A549 (cell line): ENCODE measurements around the gene PDK2. TPM values are rescaled to one million over a fixed set of nuclear protein-coding genes. Genes with fewer than 3 reads are reported as not detected.

Experiments used
- ATAC-seq, 2 experiments: fragments of 200-7000 bp in 1 of 2; fragments of >200 bp in 1 of 2; cut with Nextera tagmentation in 1 of 2; cut with Tn5 transposase in 1 of 2; 3 replicates each; pipeline versions ENCODE4 v1.8.0 to v1.9.1; 2018 to 2020; ENCODE audit warnings: mild to moderate bottlenecking in 1 of 2, moderate library complexity in 1 of 2
- CTCF ChIA-PET: fragments of 300-600 bp; sonication (Branson Sonifier 250); formaldehyde crosslinking; extraction: SDS; loops from one replicate; lab custom pipeline; 2021; ENCODE audit warnings: antibody characterized with exemption, inconsistent platforms; lab: Yijun Ruan, JAX
- POLR2A ChIA-PET: fragments of 350-600 bp; formaldehyde crosslinking; extraction: SDS; loops from one replicate; lab custom pipeline; 2021; ENCODE audit warnings: antibody characterized with exemption, inconsistent platforms; lab: Yijun Ruan, JAX
- DNase-seq, 2 experiments: peaks; one replicate each; pipeline versions ENCODE4 v3.0.0 to v3.0.0-alpha.2; 2011 to 2016; ENCODE audit warnings: low read depth in 1 of 2, low spot score in 1 of 2
- FAIRE-seq: peaks from 2 replicates; lab custom pipeline; 2011; peaks lifted over from hg19 to GRCh38; lab: Jason Lieb, UNC
- H3K27ac ChIP-seq, 2 experiments: fragments of >200 bp; sonication (Bioruptor Twin); formaldehyde crosslinking; 3 replicates each; pipeline ENCODE4 v1.5.1; 2016 to 2017
- H3K4me1 ChIP-seq: fragments of >200 bp; sonication (Bioruptor Twin); formaldehyde crosslinking; 3 replicates; pipeline ENCODE4 v1.6.1; 2016
- H3K4me2 ChIP-seq: fragments of >200 bp; sonication (Bioruptor Twin); formaldehyde crosslinking; 3 replicates; pipeline ENCODE4 v1.6.1; 2016
- H3K4me3 ChIP-seq: fragments of >200 bp; sonication (Bioruptor Twin); formaldehyde crosslinking; 3 replicates; pipeline ENCODE4 v1.5.1; 2016
- H3K9me3 ChIP-seq: fragments of >200 bp; sonication (Bioruptor Twin); formaldehyde crosslinking; 3 replicates; pipeline ENCODE4 v1.6.1; 2016
- CHD4 ChIP-seq: fragments of 200-600 bp; sonication (generic); IDR thresholded peaks from 2 replicates; pipeline ENCODE4 v1.6.1; 2016; ENCODE audit warnings: antibody characterized with exemption, mild to moderate bottlenecking, borderline replicate concordance
- FOXS1 ChIP-seq: fragments of 250-450 bp; sonication (Bioruptor Pico); IDR thresholded peaks from 2 replicates; pipeline ENCODE4 v1.5.0; 2020; ENCODE audit warnings: mild to moderate bottlenecking, moderate library complexity
- JUN ChIP-seq, 2 experiments: fragments of >200 bp; sonication (Bioruptor Twin); formaldehyde crosslinking; IDR thresholded peaks; 2 replicates in 1 of 2; 3 replicates in 1 of 2; pipeline ENCODE4 v1.6.1; 2016 to 2017
- MAFK ChIP-seq: fragments of 450-650 bp; IDR thresholded peaks from 2 replicates; pipeline ENCODE4 v1.6.1; 2014; ENCODE audit not compliant: partially characterized antibody
- RFX5 ChIP-seq: fragments of 450-650 bp; IDR thresholded peaks from 2 replicates; pipeline ENCODE4 v1.7.1; 2014; ENCODE audit warnings: antibody characterized with exemption, mild to moderate bottlenecking, moderate library complexity
- RNF2 ChIP-seq: fragments of 200-600 bp; sonication (generic); IDR thresholded peaks from 2 replicates; pipeline ENCODE4 v1.6.1; 2016; ENCODE audit warnings: low read depth, mild to moderate bottlenecking, antibody characterized with exemption, moderate library complexity, borderline replicate concordance
- ZSCAN20 ChIP-seq: fragments of 250-450 bp; sonication (Bioruptor Pico); IDR thresholded peaks from 2 replicates; pipeline ENCODE4 v1.8.0; 2022; ENCODE audit warnings: mild to moderate bottlenecking, moderate library complexity
- WGBS: methylation state at CpG from one replicate; pipeline ENCODE4 v1.1.6; 2017; ENCODE audit errors: missing lambda C conversion rate; 5-methylcytosine and 5-hydroxymethylcytosine counted together
- polyA plus RNA-seq, 4 experiments: library from polyadenylated mRNA; depleted of rRNA in 3 of 4; stranded (reverse); fragments of >200 nt; fragmentation: RNase III in 1 of 4; extraction: RNeasy Plus Mini Kit Qiagen cat#74134 plus additional on column Dnase treatment in 1 of 4; gene quantifications; 2 replicates in 3 of 4; 3 replicates in 1 of 4; pipeline ENCODE4 v1.2.3, GENCODE V29; 2011 to 2017
- TF ChIP-seq, protein P1 (sequence below): fragments of >200 bp; sonication (Bioruptor Twin); formaldehyde crosslinking; IDR thresholded peaks from 3 replicates; pipeline ENCODE4 v1.6.1; 2016
- TF ChIP-seq, protein P2 (sequence below): fragments of 450-650 bp; IDR thresholded peaks from 2 replicates; pipeline ENCODE4 v1.6.1; 2014; ENCODE audit warnings: antibody characterized with exemption
- TF ChIP-seq, protein P3 (sequence below): fragments of 250-450 bp; sonication (Bioruptor Pico); IDR thresholded peaks from 2 replicates; pipeline ENCODE4 v1.5.0; 2021; ENCODE audit warnings: mild to moderate bottlenecking, moderate library complexity, borderline replicate concordance

PDK2 gene
- polyA plus RNA-seq, 2 of the 4 experiments (the other 2 are of a cell fraction): 14.1 to 28.5 TPM

DNA sequence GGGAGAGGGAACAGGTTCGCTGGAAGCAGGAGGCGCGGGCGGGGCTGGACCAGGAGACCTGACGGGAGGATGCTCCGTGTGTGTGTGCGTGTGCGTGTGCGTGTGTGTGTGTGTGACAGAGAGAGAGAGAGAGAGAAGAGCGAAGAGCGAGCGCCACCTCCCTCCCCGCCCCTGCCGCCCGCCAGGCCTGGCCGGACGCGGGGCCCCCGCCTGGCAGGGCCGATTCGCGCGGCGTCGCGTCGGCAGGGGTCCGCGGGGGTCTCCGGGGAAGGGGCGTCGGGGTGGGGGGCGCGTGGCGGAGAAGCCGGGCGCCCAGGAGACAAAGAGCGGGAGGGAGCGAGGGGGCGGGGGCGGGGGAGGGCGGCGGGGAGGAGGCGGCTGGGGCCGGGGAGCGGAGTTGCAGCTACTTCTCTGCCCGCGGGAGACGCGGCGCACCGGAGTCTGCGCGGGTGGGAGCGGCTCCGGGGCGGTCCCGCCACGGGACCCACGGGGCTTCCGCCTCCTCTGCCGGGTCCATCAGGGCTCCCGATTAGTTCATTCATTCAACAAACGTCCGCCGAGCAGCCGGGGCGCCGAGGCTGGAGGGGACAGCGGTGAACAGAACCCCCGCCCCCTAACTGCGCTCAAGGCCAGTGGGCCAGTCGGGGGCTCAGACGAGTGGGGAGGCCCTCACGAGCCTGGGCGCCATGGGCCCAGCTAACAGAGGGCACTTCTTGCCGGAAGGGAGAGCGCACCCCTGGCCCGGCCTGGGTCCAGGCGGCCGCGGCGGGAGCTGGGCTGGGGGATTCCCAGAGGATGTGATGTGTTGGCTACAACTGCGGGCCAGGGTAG, 34.8 kb downstream of the PDK2 start, which contains the start of gene SAMD14:
SAMD14 (minus strand) TSS at position 433 of the 831 bp plus-strand sequence. CDS start 5,201 bp downstream, outside the sequence.
- Histone ChIP-seq H3K27ac (peak within 1 kb of the TSS; percentile 67 to 89), H3K4me3 (peak within 1 kb of the TSS; percentile 63), H3K9me3 (no peaks in the 10 kb centered on the region), H3K4me2 (peak within 1 kb of the TSS; percentile 100), H3K4me1 (peaks cover 47% of the 10 kb centered on the region)
- FAIRE-seq: no peak
- TF ChIP-seq FOXS1 (CRISPR knock-in tag) (no peak), JUN (IDR thresholded peaks at IDR 0.05) (0 out of 5 replicates have a peak, but pooled peaks of 1 of the 2 experiments have one; percentile 39)
- DNase-seq: peak; percentile 66 to 74
- WGBS: 1% methylated on average over 17 of the region's 84 CpGs
- ChIA-PET CTCF (interaction anchor here (0.7 to 60.2 kb wide), 7 partner anchors 10 to 40 kb away, joined by 3 to 1356 read pairs (median 6); partner anchors contain the start of gene PDK2), POLR2A (no interaction called here)
- ATAC-seq: peak; percentile 44 to 46; a peak in 4 of 6 replicates

DNA sequence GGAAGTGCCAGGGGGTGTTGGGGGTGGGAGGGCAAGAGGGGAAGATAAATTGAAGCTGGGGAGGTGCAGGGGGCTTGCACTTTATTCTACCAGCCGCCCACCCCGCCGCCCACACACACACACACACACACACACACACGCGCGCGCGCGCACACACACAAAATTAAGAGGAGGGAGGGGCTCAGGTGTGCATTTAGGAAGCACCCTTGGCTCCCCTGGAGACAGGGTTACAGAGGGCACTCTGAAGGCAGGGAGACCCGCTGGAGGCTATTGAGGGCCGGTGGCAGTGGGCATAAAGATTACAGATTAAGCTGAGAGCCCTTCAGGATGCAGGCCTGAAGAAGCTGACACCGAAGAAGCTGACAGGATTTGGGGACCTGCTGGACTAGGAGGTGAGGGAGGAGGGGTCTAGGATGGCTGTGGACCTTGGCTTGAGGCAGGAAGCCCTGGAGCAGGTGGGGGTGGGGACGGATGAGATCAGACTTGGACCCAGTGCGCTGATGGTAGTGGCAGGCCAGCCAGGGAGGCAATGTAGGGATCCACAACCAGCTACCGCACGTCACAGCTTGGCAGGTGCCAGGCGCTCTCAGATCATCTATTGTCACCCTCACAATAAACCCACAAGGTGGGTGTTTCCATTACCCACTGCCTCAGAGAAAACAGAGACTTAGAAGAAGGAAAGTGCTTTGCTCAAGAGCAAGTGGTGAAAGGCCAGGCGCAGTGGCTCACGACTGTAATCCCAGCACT, 35.6 kb downstream of the PDK2 start:
- ChIA-PET CTCF (interaction anchor here (0.6 to 60.2 kb wide), 11 partner anchors 9 to 635 kb away, joined by 3 to 1356 read pairs (median 6); partner anchors contain the start of gene PDK2), POLR2A (no interaction called here)
- H3K27ac ChIP-seq: no peak overlapping the region
- H3K4me2 ChIP-seq: peak overlapping the region; percentile 100
- DNase-seq (peak in 1 of 2 experiments; percentile 36), ATAC-seq (peak in 1 of 2 experiments; percentile 6; a peak in 3 of 6 replicates), FAIRE-seq (no peak)
- 0 out of 5 replicates have a peak, but pooled peaks of 1 of the 2 experiments have one; percentile 30 for TF ChIP-seq JUN (IDR thresholded peaks at IDR 0.05)
- TF ChIP-seq, protein P1, sequence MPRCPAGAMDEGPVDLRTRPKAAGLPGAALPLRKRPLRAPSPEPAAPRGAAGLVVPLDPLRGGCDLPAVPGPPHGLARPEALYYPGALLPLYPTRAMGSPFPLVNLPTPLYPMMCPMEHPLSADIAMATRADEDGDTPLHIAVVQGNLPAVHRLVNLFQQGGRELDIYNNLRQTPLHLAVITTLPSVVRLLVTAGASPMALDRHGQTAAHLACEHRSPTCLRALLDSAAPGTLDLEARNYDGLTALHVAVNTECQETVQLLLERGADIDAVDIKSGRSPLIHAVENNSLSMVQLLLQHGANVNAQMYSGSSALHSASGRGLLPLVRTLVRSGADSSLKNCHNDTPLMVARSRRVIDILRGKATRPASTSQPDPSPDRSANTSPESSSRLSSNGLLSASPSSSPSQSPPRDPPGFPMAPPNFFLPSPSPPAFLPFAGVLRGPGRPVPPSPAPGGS: no peak
- H3K9me3 ChIP-seq: no peaks in the 10 kb centered on the region
- H3K4me1 ChIP-seq: peaks cover 55% of the 10 kb centered on the region
- H3K4me3 ChIP-seq: no peak overlapping the region; the same call in 2 of the 3 replicates
- WGBS: 87% methylated on average over 19 of the region's 19 CpGs

DNA sequence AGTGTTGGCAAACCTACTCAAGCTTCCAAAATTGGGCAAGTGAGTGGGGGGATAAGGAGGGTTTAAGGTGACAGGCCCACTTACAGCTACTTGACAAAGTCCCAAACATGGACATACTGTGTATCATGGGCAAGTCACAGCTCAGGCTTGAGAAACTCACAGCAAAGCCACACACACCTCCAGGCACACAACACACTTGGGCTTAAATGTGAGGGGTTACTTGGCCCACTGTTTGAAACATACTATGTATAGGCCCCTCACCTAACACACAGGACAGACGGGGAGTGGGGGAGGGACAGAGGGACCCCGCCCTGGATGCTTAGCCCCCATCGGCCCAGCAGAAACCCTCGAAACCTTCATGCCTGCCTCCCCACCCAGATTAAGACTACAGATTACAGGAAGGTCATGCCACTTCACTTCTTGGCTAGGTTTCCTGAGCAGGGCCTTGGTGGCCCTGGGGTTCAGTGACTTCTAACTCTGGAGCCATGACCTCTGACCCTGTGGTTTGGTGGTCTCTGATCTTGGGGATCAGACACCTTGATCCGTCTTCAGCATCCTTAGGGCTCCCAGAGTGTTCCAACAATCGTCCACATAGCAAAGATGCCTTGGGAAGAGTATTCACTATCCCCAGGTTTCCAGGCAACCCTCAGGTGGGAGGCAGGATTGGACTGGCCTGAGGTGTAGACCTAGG, 37.1 kb downstream of the PDK2 start:
- H3K27ac ChIP-seq: peak overlapping the region; percentile 32 to 66; a peak in 3 of 6 replicates
- peak overlapping the region; percentile 54; the same call in 2 of the 3 replicates for H3K4me2 ChIP-seq
- no peaks in the 10 kb centered on the region for H3K9me3 ChIP-seq
- H3K4me3 ChIP-seq: no peak overlapping the region
- TF ChIP-seq MAFK (no peak), ZSCAN20 (CRISPR knock-in tag) (no peak), FOXS1 (CRISPR knock-in tag) (no peak), CHD4 (no peak), RNF2 (no peak), RFX5 (no peak)
- TF ChIP-seq, protein P2, sequence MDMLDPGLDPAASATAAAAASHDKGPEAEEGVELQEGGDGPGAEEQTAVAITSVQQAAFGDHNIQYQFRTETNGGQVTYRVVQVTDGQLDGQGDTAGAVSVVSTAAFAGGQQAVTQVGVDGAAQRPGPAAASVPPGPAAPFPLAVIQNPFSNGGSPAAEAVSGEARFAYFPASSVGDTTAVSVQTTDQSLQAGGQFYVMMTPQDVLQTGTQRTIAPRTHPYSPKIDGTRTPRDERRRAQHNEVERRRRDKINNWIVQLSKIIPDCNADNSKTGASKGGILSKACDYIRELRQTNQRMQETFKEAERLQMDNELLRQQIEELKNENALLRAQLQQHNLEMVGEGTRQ: no peak
- TF ChIP-seq, protein P1: no peak
- TF ChIP-seq, protein P3, sequence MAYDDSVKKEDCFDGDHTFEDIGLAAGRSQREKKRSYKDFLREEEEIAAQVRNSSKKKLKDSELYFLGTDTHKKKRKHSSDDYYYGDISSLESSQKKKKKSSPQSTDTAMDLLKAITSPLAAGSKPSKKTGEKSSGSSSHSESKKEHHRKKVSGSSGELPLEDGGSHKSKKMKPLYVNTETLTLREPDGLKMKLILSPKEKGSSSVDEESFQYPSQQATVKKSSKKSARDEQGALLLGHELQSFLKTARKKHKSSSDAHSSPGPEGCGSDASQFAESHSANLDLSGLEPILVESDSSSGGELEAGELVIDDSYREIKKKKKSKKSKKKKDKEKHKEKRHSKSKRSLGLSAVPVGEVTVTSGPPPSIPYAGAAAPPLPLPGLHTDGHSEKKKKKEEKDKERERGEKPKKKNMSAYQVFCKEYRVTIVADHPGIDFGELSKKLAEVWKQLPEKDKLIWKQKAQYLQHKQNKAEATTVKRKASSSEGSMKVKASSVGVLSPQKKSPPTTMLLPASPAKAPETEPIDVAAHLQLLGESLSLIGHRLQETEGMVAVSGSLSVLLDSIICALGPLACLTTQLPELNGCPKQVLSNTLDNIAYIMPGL: no peak
- TF ChIP-seq, all 56 proteins: peak for 0
- FAIRE-seq: no peak
- POLR2A ChIA-PET: interaction anchor here (0.6 kb wide), 1 partner anchor 20 kb away, joined by 3 read pairs; no protein-coding TSS in a partner anchor
- DNase-seq: no peak
- peak in 1 of 2 experiments; percentile 5; a peak in 2 of 6 replicates for ATAC-seq
- H3K4me1 ChIP-seq: peaks cover 61% of the 10 kb centered on the region
- CTCF ChIA-PET: interaction anchor here (0.9 to 60.2 kb wide), 8 partner anchors 8 to 70 kb away, joined by 3 to 1356 read pairs (median 8); partner anchors contain the start of genes COL1A1 and PDK2
- WGBS: 81% methylated on average over 6 of the region's 6 CpGs
